Daoy (cell line): ENCODE data around the gene NUP188. TPM values are rescaled to one million over a fixed set of nuclear protein-coding genes. Genes with fewer than 3 reads are reported as not detected.
A peak's percentile ranks its signal among the peaks of the same experiment; 100 is the strongest.
"Not testable (repeated sequence)": the region's sequence is repeated elsewhere in the genome, so short reads cannot be mapped to it uniquely, and the experiment has no call there.

Experiments
- DNase-seq: peaks from one replicate; pipeline ENCODE4 v3.0.0-alpha.2; 2015; ENCODE audit warnings: low read depth
- total RNA-seq: library from RNA; depleted of rRNA; stranded (reverse); fragments of >200 nt; shearing (Covaris generic); gene quantifications from 2 replicates; pipeline ENCODE4 v1.2.3, GENCODE V29; 2014

Gene NUP188
- total RNA-seq, 1 experiment from 2014 or later, result 73.7 TPM

GRCh38 chr9:128945798-128946501, 1.5 kb upstream of the NUP188 start:
- DNase-seq, result no peak

GRCh38 chr9:128946571-128947276, 775 bp upstream of the NUP188 start:
- DNase-seq, result peak; percentile 38

GRCh38 chr9:128947277-128947526, 297 bp upstream of the NUP188 start:
- no peak for DNase-seq

- DNase-seq, result not testable (repeated sequence)
Observed at GRCh38 chr9:128961403-128961802, 13.9 kb downstream of the NUP188 start.

- DNase-seq, result peak; percentile 37
Observed at GRCh38 chr9:128969491-128969890, 22.0 kb downstream of the NUP188 start.

GRCh38 chr9:128972956-128973355, 25.5 kb downstream of the NUP188 start:
- DNase-seq, result peak; percentile 58

- DNase-seq, result no peak
Observed at GRCh38 chr9:128979111-128979510, 31.6 kb downstream of the NUP188 start.

GRCh38 chr9:128983536-128983935, 36.0 kb downstream of the NUP188 start:
- DNase-seq, result no peak

GRCh38 chr9:128986671-128987070, 39.2 kb downstream of the NUP188 start:
- DNase-seq, result no peak

GRCh38 chr9:128987805-128988204, 40.3 kb downstream of the NUP188 start:
- DNase-seq, result peak; percentile 89

- no peak for DNase-seq
Observed at GRCh38 chr9:128992995-128993394, 45.5 kb downstream of the NUP188 start.

GRCh38 chr9:128995791-128996190, 48.3 kb downstream of the NUP188 start:
- no peak for DNase-seq

- no peak for DNase-seq
Observed at GRCh38 chr9:128998462-128998861, 51.0 kb downstream of the NUP188 start.

GRCh38 chr9:128999581-129000206, 52.2 kb downstream of the NUP188 start:
- DNase-seq, result no peak

- no peak for DNase-seq
Observed at GRCh38 chr9:129001504-129002325, 54.2 kb downstream of the NUP188 start.

GRCh38 chr9:129002992-129003391, 55.5 kb downstream of the NUP188 start:
- no peak for DNase-seq

GRCh38 chr9:129004173-129004572, 56.7 kb downstream of the NUP188 start:
- DNase-seq, result not testable (repeated sequence)

GRCh38 chr9:129005336-129005997, 58.0 kb downstream of the NUP188 start:
- no peak for DNase-seq

GRCh38 chr9:129006328-129007034, 59.0 kb downstream of the NUP188 start:
- peak; percentile 79 for DNase-seq

- no peak for DNase-seq
Observed at GRCh38 chr9:129007035-129007765, 59.7 kb downstream of the NUP188 start.
